DMS 273 treated with DMSO at 0.1 percent for 48 hours (cell line): ENCODE data around the gene ELFN1.

Source experiments
- DNase-seq: peaks from one replicate; lab custom pipeline; 2025; lab: John Stamatoyannopoulos, UW

The ELFN1 gene

GRCh38 chr7:1743481-1744230 lies 73.6 kb downstream of the ELFN1 start:
- no peak for DNase-seq

- no peak for DNase-seq
These were observed 74.4 kb downstream of the ELFN1 start for GRCh38 chr7:1744296-1745017.

GRCh38 chr7:1745018-1745532 lies 75.0 kb downstream of the ELFN1 start:
- DNase-seq, result no peak

- DNase-seq, result no peak
These were observed 75.8 kb downstream of the ELFN1 start for GRCh38 chr7:1745576-1746490.

- no peak for DNase-seq
These were observed 76.5 kb downstream of the ELFN1 start for GRCh38 chr7:1746491-1746975.

GRCh38 chr7:1747004-1747801 lies 77.1 kb downstream of the ELFN1 start:
- no peak for DNase-seq

- no peak for DNase-seq
These were observed 78.2 kb downstream of the ELFN1 start for GRCh38 chr7:1748076-1748838.

GRCh38 chr7:1748839-1749173 lies 78.7 kb downstream of the ELFN1 start:
- DNase-seq, result no peak

GRCh38 chr7:1749351-1749863 lies 79.3 kb downstream of the ELFN1 start:
- DNase-seq, result no peak

GRCh38 chr7:1749864-1750466 lies 79.9 kb downstream of the ELFN1 start:
- DNase-seq, result no peak

GRCh38 chr7:1750541-1751021 lies 80.5 kb downstream of the ELFN1 start:
- DNase-seq, result no peak

GRCh38 chr7:1752111-1752510 lies 82.0 kb downstream of the ELFN1 start:
- DNase-seq, result no peak

- no peak for DNase-seq
These were observed 82.9 kb downstream of the ELFN1 start for GRCh38 chr7:1752771-1753563.

GRCh38 chr7:1753564-1753867 lies 83.4 kb downstream of the ELFN1 start:
- DNase-seq, result no peak

GRCh38 chr7:1754345-1754908 lies 84.3 kb downstream of the ELFN1 start:
- DNase-seq, result no peak

- DNase-seq, result no peak
These were observed 85.9 kb downstream of the ELFN1 start for GRCh38 chr7:1755783-1756625.

- no peak for DNase-seq
These were observed 87.5 kb downstream of the ELFN1 start for GRCh38 chr7:1757601-1758000.
